ENCODE measurements around the gene UBAP1L.
A peak's percentile ranks its signal among the peaks of the same experiment; 100 is the strongest.
"Not testable (repeated sequence)": the region's sequence is repeated elsewhere in the genome, so short reads cannot be mapped to it uniquely, and the experiment has no call there.

The UBAP1L gene

GRCh38 chr15:65099336-65099735 lies 15.7 kb downstream of the UBAP1L start:
- no peak for DNase-seq

DNA sequence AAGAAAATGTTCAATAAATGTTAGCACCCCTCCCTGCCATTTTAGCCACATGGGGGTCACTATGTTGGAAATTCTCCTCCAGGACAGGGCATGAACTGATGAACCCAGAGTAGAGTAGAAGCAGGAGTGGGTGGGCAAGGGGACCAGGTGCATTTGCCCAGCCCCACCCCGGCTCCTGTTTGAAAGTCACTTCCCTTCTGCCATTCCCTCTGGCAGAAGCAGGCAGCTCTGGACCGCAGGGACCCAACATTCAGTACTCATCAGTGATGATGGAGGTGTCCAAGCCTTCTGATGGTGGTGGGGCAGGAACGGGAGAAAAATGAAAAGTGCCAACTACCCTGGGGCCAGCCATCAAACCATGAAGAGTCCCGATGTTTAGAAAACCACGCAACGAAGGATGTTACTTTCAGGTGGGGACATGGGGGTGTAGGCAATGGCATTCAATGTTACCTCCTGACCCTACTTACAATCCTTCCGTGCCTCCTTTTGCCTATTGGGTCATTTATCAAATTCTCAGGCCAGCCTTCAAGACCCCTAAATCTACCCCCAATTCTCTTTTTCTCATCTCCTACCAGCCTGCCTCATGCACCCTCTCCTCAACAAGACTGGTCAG lies 17.2 kb downstream of the UBAP1L start:
- DNase-seq: no peak

DNA sequence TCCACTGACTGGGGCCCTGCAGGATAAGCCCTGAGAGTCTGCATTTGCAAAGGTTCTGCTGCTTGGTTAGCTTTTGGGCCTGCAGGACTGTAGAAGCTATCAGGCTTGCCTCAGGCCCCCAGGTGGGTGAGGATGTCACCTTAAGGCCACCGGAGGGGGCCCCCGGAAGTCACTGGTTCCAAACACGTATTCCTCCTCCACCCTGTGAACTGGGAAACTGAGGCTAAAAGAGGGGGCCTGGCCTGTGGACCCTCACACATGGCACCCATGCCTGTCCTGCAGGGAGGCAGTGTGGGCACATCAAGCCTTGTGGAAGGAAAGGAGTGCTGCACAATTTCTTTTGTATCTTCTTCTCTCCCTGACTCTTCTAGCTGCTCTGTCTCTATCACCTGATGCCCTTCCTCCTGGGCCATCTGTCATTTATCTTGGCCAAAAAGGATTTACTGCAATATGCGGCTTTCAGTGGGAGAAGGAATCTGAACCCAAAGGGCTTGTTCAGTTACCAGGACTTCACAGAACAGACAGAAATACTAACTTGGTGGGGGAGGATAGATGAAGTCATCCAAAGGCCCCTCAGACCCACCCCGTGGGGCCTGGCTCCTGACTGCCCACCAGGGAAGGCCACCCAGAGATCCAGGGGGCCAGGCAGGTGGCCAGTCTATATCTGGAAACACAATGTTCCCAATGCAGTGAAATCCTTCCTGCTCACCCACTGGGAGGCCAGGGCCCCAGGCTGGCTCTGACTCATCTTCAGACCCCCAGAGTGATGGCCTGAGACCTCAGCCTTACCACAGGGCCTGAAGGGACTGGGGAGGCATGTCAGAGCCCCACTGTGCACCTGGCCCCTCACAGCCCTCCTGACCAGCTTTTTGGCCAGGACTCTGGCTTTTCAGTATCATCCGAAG lies 18.3 kb downstream of the UBAP1L start:
- DNase-seq: no peak

- DNase-seq: no peak
These were observed 19.3 kb downstream of the UBAP1L start for GRCh38 chr15:65095747-65096104.

DNA sequence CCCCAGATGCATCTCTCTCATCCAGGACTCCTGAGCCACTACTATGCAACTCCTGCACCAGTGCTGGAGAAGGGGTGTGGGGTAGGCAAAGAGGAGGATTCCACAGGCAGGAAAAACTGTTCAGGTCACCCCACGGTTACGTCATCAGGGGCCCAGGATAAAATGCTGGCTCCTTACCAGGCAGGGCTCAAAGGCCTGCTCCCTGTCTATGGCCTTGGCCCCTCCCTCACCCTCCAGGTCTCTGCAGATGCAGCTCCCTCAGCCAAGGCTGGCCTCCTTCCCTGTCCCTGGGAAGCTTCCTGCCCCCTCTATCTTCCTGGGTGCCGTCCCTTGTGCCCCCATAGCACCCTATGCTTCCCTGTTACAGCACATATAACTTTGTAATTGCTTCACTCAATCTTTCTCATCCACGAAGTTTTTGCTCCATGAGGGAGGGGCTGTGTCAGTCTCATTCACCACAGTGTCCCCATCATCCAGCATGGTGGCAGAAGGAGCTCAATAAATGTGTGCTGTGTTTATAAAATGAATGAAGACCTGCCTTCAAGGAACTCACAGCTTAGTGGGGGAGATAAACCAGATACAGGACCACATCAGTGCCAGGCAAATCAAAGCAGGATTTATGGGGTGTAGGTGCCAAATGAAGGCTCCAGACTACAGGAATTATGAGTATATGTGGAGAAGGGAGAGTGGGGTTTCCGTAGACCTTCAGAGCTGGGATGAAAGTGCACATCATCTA lies 19.8 kb downstream of the UBAP1L start:
- DNase-seq: no peak

GRCh38 chr15:65094294-65094995 lies 20.6 kb downstream of the UBAP1L start:
- DNase-seq: no peak

DNA sequence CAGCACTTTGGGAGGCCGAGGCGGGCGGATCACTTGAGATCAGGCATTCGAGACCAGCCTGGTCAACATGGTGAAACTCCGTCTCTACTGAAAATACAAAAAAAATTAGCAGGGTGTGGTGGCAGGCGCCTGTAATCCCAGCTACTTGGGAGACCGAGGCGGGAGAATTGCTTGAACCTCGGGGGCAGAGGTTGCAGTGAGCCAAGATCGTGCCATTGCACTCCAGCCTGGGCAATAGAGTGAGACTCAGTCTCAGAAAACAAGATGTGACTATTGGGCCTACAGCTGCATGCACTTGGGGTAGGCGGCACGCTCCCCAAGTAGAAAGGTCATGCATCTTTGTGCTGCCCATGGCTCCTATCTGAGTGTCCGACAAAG lies 21.2 kb downstream of the UBAP1L start:
- DNase-seq: not testable (repeated sequence)

DNA sequence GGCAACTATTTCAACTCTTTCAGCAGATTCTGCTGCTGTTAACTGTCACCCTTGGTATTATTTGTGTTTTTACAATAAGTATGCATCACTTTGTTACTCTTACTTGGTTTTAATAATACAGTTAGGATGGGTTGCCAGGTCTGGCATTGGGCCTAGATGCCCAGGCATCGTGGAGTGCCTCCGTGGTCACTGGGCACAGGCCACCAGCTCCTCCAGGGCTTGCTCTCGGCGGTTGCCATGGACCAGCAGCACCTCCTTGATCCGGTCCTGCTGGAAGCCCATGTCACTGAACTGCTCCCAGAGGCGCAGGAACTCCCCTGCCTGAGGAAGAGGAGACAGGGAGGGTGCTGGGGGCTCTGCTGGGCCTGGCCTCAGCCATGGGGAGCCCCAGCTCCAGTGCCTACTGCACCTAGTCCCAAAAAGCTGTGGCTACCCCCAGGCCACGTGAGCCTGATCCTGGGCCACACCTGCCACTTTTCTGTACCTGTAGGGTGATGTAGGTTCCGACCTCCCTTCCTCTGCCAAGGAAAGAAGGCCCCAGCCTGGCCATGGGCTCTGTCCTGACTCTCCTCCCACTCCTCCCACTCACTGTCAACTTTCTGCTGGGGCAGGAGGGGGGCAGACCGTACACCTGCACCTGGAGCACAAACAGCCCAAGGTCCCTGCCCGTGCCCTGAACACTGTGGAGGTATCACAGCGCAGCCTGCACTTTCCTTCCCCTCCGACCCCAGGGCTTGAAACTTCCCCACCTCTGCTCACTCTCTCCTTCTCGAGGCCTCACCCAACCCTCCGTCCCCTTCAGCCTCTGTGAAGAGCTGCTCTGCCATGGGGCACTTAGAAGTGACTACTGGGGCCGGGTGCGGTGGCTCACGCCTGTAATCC lies 21.8 kb downstream of the UBAP1L start:
- no peak for DNase-seq

GRCh38 chr15:65091946-65092770 lies 22.8 kb downstream of the UBAP1L start:
- no peak for DNase-seq

GRCh38 chr15:65089206-65089824 lies 25.7 kb downstream of the UBAP1L start:
- no peak for DNase-seq

DNA sequence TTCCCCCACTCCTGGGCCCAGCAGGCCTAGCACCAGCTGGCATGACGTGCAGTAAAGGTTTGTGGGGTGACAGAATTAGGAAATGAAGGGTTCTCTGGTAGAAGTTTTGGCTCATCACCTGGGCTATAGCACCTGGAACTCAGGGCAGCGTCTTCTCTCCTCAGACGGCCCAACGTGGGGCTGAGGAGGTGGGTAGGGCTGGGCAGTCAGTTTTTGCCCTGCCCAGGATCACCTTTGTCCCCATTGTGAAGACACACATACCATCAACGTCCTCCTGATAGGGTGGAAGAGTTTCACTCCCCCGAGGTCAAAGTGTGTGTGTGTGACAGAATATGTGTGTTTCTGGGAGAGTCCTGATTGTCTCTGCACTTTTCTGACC lies 26.4 kb downstream of the UBAP1L start:
- no peak for DNase-seq

GRCh38 chr15:65087873-65088642 lies 26.9 kb downstream of the UBAP1L start:
- DNase-seq: peak; percentile 61

GRCh38 chr15:65087411-65087810 lies 27.6 kb downstream of the UBAP1L start:
- DNase-seq: no peak

GRCh38 chr15:65086680-65087111 lies 28.3 kb downstream of the UBAP1L start:
- DNase-seq: no peak

- no peak for DNase-seq
These were observed 28.9 kb downstream of the UBAP1L start for GRCh38 chr15:65085990-65086679.

GRCh38 chr15:65085207-65085753 lies 29.7 kb downstream of the UBAP1L start:
- DNase-seq: no peak

GRCh38 chr15:65084500-65085206 lies 30.3 kb downstream of the UBAP1L start:
- no peak for DNase-seq

GRCh38 chr15:65083262-65083701 lies 31.7 kb downstream of the UBAP1L start:
- DNase-seq: peak; percentile 37
